Spleen (tissue), 7 donors: ENCODE results near the gene LDLRAP1.

ENCODE experiments used
- CTCF ChIP-seq, 11 experiments: fragments of 200-600 bp in 7 of 11; fragments of 450-650 bp in 4 of 11; sonication (generic) in 4 of 11; IDR thresholded peaks in 8 of 11; conservative IDR thresholded peaks in 3 of 11; 1 replicate in 7 of 11; 2 replicates in 4 of 11; pipeline versions ENCODE4 v1.4.0 to v1.8.0; 2016 to 2021; ENCODE audit warnings: antibody characterized with exemption in 11 of 11, inconsistent platforms in 4 of 11, mild to moderate bottlenecking in 1 of 11
- POLR2AphosphoS5 ChIP-seq, 3 donors: sonication (generic); formaldehyde crosslinking; IDR thresholded peaks; one replicate each; pipeline ENCODE4 v1.5.1; 2017; ENCODE audit warnings: antibody characterized with exemption in 3 of 3
- donor health status: DM: no; HTN: no; CAD: no; lungs with moderate emphysema.
- donor health status: DM: no; HTN: no; CAD: no.
- donor health status: DM: no; HTN: no; CAD: no.

GRCh38 chr1:25573961-25574360 lies 30.6 kb downstream of the LDLRAP1 start:
- TF ChIP-seq CTCF (IDR thresholded peaks at IDR 0.05 in 8 of 11, conservative IDR thresholded peaks at IDR 0.05 in 3 of 11) = no peak
- peak in 2 of 3 donors; percentile 19 to 66 for TF ChIP-seq POLR2AphosphoS5 (IDR thresholded peaks at IDR 0.05)
